Dermis blood vessel endothelial cell (primary cell): ENCODE measurements around the gene KIF17. TPM values are rescaled to one million over a fixed set of nuclear protein-coding genes. Genes with fewer than 3 reads are reported as not detected.

Experiments
- DNase-seq: peaks from one replicate; pipeline ENCODE4 v3.0.0; 2010
- total RNA-seq: library from RNA; depleted of rRNA; stranded (reverse); fragments of >200 nt; gene quantifications from 2 replicates; pipeline ENCODE4 v1.2.3, GENCODE V29; 2014

KIF17 gene
- total RNA-seq, 1 donor from 2014 or later, result 32.3 TPM

DNA sequence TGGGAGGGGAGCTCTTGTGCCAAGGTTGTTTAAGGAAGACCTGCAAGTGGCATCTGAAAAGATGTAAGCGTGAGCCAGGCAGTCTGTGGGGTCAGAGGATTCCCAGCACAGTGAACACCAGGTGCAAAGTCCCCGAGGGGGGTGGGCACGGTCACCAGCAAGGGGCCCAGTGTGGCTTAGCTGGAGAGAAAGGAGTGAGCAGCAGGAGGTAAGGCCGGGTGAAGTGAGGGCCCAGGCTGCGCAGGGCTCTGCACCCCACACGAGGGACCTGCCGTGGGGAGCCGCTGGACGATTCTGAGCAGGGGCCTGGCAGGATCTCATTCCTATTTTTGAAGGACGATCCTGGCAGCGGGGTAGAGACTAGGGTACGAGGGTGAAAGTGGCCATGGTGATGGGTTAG lies 60.8 kb downstream of the KIF17 start:
- DNase-seq, result no peak

DNA sequence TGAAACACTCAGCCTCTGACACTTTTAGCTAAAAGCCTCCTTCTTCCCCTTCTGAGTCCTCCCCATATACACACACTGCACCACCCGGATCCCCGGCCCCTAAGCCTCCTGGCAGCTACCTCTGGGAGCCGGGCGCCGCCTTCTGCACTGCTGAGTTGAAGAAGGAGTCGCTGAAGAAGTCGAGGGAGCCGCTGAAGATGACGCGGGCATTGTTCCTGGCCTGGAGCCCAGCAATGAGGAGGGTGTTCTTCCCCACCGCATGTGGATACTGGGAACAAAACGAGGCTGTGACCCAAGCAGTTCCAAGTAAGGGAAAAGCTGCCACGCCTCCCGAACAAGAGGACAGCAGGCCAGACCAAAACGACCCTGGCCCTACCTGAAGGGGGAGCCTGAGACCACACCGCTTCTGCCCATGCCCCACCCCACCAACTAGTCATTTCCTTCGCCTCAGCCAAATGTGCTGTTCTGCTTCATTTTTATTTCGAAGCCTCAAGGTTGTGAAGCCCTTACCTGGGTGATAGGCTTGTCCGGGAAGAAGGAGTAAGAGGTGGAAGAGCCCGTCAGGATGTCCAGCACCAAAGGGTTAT lies 63.6 kb downstream of the KIF17 start:
- no peak for DNase-seq

DNA sequence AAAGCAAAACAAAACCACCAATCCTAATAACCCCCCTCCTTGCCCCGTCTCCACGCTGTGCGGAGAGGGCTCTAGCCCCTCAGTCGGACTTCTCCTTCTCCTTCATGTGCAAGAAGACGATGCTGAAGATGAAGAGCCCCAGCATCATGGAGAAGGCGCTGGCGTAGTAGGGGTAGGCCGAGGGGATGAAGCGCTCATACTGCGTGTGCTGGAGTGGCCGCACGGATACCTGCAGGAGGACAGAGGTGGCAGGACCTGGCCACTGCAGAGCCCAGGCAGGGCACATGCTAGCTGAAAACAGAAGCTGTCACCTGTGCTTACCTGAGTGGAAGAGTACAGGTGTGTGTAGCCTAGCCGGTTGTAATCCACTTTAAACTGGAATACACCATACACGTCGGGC lies 65.5 kb downstream of the KIF17 start:
- no peak for DNase-seq

DNA sequence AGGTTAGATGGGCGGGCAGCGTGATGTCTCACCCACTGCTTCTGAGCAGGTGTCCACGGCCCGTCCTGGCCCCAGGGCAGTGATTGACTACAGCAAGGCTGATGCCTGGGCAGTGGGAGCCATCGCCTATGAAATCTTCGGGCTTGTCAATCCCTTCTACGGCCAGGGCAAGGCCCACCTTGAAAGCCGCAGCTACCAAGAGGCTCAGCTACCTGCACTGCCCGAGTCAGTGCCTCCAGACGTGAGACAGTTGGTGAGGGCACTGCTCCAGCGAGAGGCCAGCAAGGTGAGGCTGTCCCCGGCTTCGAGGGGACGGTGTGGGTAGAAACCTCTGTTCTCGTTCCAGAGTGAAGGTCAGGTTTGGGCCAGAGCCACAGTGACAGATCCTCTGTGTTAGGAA lies 68.9 kb downstream of the KIF17 start:
- DNase-seq, result no peak

DNA sequence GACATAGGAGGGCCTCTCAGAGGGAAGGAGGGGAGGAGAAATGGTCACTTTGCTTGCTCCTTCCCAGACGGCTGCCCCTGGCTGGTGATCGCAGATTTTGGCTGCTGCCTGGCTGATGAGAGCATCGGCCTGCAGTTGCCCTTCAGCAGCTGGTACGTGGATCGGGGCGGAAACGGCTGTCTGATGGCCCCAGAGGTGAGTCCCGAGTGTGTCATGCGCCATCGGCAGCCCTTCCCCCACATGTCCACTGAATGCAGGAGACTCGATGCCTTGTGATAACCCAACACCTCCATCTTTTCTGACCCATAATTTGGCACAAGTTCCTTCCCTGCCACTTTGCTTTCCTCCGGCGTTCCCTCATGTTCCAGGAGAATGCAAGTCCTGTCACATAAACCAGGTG lies 69.4 kb downstream of the KIF17 start:
- no peak for DNase-seq

DNA sequence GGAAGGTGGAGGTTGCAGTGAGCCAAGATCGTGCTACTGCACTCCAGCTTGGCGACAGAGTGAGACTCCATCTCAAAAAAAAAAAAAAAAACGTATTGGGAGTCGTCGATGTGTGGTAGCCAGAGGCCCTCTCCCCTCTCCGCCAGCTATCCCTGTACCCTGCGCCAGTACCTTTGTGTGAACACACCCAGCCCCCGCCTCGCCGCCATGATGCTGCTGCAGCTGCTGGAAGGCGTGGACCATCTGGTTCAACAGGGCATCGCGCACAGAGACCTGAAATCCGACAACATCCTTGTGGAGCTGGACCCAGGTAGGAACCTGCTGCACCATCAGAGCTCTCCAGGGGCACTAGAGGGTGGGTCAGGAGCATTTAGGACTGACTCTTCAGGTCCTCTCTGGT lies 72.4 kb downstream of the KIF17 start:
- no peak for DNase-seq

DNA sequence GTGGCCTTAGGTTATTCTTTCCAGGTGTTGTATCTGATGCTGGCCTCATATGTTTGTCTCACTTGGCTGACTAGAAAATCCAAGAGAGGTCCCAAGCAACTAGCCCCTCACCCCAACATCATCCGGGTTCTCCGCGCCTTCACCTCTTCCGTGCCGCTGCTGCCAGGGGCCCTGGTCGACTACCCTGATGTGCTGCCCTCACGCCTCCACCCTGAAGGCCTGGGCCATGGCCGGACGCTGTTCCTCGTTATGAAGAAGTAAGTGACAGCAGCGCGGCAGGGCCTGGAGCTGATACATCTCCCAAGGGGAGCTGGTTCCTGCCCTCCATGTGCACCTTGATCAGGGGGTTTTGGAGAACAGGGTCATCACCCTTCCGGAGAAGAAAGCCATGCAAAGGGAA lies 73.4 kb downstream of the KIF17 start:
- DNase-seq, result no peak

DNA sequence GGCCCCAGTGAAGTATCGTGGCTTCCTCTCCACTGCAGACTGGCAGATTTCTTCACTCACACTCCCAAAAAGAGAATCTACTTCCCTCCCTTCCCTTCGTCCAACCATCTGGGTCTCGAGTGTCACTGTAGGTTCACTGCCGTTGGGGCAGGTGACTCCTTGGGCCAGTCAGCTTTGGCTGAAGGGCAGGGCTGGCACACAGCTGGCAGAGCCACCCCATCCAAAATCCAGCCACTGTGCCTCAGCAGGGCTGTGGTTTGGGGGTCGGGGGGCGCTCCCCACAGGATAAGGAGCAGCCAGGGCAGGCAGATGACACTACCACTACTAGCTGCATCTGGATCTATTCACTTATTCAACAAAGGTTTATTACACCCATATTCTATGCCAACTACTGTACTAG lies 74.7 kb downstream of the KIF17 start:
- DNase-seq, result no peak

DNA sequence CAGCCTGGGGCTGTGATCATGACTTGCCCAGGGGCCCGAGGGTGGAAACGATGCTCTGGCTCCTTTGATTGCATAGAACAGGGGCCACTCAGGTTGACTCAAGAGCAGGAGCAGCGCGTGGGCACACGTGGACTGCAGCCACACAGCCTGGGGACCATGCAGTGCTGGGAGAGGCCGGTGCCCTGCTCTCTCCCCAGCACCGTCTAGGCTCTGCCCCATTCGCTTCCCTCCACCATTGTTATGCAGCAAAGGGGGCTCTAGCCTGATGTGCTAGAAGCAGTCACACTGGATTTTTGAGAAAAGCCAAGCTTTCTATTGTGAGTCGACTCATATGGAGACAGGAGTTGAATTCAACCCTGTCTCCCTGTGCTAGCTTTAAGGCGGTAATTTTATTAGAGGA lies 75.8 kb downstream of the KIF17 start:
- no peak for DNase-seq

DNA sequence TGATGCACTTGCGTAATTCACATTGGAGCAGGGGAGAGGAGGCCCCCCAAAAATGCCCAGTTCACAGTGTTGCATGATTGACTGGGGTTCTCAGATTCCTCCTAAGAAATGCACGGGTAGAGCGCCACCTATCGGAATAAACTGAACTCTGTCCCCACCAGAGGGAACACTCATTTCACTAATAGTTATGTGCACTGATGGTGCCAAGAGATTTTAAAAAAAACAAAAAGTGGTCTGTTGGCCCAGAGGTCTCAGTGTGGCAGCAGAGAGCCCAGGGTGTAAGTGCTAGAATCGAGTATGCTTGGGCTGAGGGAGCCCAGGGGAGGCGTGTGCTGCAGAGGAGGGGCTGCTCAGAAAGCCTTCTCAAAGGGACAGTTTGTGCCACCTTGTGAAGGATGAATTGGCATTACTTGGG lies 77.6 kb downstream of the KIF17 start:
- DNase-seq, result peak; percentile 81

DNA sequence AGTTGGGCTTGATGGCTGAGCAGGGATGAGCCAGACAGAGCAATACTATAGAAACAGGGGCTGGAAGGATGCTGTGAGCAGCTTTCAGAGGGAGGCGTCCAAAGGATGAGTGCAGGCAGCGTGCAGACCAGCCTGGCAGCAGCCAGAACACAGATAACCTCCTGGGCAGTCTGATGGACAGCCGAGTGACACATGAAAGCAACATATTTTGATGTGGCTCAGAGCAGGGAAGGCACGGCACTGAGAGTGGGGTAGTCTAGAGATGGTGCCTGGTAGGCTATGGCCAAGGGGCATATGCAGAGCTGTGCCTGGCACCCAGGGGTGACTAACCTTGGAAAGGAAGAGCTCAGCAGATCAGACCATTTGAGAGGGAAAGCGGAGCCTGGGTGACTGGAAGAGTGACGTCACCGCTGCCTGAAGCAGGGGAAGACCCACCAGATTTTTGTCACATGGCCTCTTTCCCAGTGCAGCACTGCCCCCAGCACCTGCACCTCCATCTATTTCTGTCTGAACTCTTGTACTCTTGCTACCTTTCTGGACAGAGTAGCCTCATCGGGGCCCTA lies 80.9 kb downstream of the KIF17 start:
- DNase-seq, result no peak

DNA sequence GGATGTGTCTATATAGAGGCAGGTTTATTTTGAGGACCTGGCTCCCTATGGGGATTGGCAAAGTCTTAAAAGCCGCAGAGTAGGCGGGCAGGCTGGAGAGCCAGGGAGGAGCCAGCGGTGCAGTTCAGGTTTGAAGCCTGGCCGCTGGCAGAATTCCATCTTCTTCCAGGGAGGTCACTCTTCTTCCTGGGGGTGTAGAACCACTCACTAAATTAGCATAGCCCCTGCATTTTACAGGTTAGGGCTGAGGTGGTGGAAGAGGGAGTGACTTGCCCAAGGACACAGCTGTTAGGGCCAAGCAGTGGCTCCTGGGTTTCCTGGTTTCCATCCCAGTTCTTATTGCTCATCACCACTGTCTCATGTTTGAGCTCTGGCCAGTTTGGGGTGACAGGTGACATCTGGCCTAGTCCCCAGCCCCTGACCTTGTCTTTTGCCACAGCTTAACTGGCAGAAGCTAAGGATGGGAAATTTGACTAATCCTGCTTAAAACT lies 83.2 kb downstream of the KIF17 start:
- peak; percentile 26 for DNase-seq

DNA sequence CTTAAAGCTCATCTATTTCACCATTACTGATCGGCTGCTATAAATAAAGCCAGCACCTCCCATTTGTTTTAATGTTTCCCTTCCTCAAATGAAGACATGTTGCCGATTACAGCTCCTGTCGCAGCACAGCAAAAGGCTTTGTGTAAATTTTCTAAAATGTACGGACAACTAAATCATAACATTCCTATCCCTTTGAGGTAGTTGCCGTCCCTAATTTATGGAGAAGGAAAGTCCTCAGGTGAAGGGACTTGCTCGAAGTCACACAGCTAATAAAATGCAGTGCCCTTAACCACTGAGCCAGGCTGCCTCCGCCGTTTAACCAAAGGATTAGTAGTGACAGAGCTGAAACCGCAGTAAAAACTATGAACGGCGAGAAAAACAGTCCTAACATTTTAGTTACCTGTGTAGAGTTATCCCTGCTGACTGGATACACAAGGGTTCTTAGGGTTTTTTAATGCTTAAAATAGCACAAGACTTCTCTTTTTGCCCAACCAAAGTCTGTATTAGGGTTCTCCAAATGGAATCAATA lies 83.7 kb downstream of the KIF17 start:
- DNase-seq, result peak; percentile 10

DNA sequence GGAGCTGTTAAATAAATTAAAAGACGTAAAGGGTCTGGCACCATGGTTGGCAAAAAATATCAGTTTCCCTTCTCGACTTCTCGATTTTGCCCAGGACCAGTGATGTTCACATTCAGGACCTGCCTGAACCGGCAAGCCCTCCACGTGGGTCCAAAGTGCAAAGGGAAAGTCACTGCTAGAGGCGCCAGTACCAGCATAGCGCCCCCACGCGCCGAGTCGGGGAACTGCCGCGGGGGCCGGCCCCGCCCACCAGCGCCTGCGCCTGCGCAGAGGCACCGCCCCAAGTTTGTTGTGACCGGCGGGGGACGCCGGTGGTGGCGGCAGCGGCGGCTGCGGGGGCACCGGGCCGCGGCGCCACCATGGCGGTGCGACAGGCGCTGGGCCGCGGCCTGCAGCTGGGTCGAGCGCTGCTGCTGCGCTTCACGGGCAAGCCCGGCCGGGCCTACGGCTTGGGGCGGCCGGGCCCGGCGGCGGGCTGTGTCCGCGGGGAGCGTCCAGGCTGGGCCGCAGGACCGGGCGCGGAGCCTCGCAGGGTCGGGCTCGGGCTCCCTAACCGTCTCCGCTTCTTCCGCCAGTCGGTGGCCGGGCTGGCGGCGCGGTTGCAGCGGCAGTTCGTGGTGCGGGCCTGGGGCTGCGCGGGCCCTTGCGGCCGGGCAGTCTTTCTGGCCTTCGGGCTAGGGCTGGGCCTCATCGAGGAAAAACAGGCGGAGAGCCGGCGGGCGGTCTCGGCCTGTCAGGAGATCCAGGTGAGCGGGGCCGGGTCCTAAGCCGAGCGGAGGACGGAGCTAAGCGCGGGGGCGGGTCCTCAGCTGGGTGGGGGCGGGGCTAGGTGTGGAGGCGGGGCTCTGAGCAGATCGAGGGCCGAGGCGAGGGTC lies 84.4 kb downstream of the KIF17 start, which contains the start of gene PINK1:
TSS of gene PINK1 (plus strand) at position 269 of the 875 bp plus-strand sequence. CDS start at position 360, 91 bp downstream.
- DNase-seq, result peak; percentile 79

DNA sequence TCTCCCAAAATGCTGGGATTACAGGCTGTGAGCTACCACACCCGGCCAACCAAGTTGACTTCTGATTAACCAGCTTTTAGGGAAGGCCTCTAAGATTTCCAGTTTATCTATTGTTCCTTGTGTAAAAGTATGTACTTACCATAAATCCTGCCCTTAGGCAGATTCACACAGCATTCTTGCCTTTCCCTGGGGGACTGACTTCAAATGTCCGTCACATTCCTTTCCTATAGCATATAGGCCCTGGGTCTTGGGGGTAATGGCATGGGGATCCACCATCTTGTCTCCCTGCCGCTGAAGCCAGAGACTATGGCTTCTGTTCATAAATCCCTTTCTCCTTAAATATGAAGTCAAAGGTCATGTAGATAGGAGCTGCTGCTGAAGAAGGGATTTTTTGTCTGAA lies 85.4 kb downstream of the KIF17 start:
- DNase-seq, result no peak

DNA sequence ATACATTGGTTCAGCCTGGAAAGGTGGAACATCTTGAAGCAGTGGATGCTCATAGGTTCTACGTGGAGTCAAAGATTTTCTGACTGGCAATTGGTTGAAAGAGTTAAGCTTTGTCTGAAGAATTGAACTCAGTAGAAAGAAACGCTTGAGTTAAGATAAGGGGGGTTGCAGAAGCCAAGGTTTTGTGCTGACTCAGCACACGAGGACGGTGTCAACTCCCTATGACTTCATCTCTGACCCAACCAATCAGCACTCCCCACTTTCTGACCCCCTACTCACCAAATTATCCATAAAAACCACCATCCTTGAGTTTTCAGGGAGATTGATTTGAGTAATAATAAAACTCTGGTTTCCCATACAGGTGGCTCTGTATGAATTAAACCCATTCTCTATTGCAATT lies 87.1 kb downstream of the KIF17 start:
- no peak for DNase-seq

DNA sequence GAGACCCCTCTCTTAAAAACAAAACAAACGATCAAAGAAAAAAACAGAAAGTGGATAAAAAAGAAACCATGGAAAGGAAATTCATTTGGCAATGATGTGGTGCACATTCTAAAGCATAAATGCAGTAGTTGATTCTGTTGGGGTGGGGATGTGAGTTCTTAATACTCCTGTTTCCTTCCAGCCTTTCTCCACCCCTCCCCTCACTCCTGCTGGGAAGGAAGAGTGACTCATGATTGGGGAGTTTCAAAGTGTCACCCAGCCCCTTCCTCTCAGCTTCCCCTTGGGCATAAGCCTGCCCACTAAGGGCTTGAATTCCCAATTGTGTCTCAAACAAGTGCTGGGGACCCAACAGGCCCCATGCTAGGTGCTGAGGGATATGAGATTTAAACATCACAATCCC lies 91.3 kb downstream of the KIF17 start:
- no peak for DNase-seq

DNA sequence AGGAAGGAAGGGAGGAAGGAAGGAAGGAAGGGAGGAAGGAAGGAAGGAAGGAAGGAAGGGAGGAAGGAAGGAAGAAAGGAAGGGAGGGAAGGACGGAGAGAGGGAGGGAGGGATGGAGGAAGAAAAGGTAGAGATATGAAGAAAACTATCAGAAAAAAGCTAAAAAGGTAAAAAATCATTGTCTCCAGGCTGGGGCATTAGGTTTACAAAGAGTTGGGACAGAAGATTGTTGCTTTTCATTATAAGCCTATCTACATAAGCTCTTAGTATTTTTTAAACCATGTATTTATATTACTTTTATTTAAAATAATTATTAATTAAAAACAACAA lies 91.7 kb downstream of the KIF17 start:
- no peak for DNase-seq

DNA sequence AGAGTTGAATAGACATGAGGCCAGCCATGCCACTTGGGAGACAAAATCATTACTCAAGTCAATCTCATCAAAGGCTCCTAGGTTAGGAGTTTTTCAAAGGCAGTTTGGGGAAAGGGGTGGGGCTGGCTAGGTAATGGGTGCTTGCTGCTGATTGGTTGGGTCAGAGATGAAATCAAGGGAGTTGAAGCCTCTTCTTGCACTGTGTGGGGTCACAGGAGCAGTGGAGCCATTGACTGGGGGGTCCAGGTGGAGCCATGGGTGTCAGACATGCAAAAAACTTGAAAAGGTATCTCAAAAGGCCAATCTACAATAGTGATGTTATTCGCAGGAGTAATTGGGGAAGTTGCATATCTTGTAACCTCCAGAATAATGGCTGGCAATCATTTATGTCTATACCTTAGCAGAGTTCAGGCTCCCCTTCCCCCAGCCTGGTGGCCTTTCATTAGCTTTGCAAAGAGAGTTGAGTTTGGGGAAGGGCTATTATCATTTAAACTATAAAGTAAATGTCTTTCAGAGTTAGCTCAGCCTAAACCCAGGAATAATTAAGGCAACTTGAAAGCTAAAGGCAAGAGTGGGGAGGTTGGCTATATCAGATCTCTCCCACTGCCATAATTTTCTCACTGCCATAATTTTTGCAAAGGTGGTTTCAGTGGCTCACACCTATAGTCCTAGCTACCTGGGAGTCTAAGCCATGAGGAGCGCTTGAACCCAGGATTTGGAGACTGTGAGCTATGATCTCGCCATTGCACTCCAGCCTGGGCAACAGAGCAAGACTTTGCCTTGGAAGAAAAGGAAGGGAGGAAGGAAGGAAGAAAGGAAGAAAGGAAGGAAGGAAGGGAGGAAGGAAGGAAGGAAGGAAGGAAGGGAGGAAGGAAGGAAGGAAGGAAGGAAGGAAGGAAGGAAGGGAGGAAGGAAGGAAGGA lies 92.4 kb downstream of the KIF17 start:
- no peak for DNase-seq

DNA sequence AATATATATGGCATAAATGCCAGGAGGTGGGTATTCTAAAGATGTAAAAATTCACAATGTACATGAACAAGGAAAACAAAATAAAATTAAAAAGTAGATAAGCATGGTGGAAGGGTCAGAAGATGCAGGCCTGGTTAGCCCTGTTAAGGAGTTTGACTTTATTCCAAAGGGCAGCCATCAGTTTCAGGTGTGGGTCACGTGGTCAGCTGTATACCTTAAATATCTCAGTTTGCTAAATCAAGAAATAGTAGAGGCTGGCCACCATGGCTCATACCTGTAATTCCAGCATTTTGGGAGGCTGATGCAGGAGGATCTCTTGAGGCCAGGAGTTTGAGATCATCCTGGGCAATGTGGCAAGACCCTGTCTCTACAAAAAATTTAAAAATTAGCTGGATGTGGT lies 93.1 kb downstream of the KIF17 start:
- DNase-seq, result no peak

DNA sequence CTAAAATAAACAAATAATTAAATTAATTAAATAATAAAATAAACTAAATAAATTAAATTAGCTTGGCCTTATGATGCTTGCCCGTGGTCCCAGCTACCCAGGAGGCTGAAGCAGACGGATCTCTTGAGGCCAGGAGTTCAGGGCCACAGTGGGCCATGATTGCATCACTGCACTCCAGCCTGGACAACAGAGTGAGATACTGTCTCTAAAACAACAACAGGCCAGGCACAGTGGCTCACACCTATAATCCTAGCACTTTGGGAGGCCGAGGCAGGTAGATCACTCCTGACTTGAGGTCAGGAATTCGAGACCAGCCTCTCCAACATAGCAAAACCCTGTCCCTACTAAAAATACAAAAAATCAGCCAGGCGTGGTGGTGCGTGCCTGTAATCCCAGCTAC lies 96.8 kb downstream of the KIF17 start:
- no peak for DNase-seq

DNA sequence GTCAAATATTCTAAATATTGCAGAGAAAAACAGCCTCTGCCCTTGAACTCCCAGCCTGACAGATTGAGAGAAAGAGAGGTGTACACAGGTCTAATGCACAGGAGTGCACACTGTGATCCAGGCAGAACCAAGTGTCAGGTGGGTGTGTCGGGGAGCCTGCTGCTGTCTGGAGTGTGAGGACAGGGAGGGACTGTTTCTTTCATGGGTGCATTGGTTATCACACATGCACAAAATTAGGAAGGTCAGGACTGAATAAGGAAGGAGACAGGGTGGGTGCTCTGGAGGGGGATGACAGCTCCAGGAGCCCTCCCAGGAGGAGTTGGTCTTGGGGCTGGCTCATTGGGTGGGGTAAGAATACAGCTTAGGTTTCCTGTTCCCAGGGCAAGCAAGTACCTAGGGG lies 97.8 kb downstream of the KIF17 start:
- DNase-seq, result no peak

DNA sequence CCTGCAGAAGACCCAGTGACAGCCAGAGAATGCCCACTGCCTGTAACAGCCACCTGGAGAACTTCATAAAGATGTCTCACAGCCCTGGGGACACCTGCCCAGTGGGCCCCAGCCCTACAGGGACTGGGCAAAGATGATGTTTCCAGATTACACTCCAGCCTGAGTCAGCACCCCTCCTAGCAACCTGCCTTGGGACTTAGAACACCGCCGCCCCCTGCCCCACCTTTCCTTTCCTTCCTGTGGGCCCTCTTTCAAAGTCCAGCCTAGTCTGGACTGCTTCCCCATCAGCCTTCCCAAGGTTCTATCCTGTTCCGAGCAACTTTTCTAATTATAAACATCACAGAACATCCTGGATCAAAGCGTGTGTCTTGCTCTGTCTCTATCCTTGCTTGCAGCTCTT lies 99.3 kb downstream of the KIF17 start:
- DNase-seq, result no peak
